GM23338 (cell line): Measurements from ENCODE around the gene FBXO30. TPM values are rescaled to one million over a fixed set of nuclear protein-coding genes. Genes with fewer than 3 reads are reported as not detected.

Experiments
- CREB1 ChIP-seq: fragments of 250-450 bp; sonication (Bioruptor Pico); IDR thresholded peaks from 2 replicates; pipeline ENCODE4 v1.5.0; 2020; ENCODE audit warnings: low read depth, mild to moderate bottlenecking, moderate library complexity
- EZH2 ChIP-seq: fragments of 200-600 bp; sonication (generic); IDR thresholded peaks from one replicate; pipeline ENCODE4 v1.8.0; 2017; ENCODE audit warnings: antibody characterized with exemption, mild to moderate bottlenecking, low read depth; ENCODE audit not compliant: unreplicated experiment
- NANOG ChIP-seq: IDR thresholded peaks from 2 replicates; pipeline ENCODE4 v1.6.1; 2016; ENCODE audit warnings: antibody characterized with exemption, borderline replicate concordance
- POLR2AphosphoS5 ChIP-seq: IDR thresholded peaks from 2 replicates; pipeline ENCODE4 v1.6.1; 2016; ENCODE audit warnings: antibody characterized with exemption, low read depth
- polyA plus RNA-seq: library from polyadenylated mRNA; unstranded; fragments of >200 nt; fragmentation: Nextera tagmentation; extraction: Ambion mirVana; gene quantifications from 2 replicates; pipeline ENCODE4 v1.2.1, GENCODE V29; 2016
- total RNA-seq: library from RNA; depleted of rRNA; stranded (reverse); fragments of >200 nt; shearing (Covaris generic); gene quantifications from 2 replicates; pipeline ENCODE4 v1.2.3, GENCODE V29; 2014
- TF ChIP-seq, protein P1 (sequence below): fragments of 250-450 bp; sonication (Bioruptor Pico); IDR thresholded peaks from 2 replicates; pipeline ENCODE4 v1.5.0; 2020; ENCODE audit warnings: mild to moderate bottlenecking, moderate library complexity
- TF ChIP-seq, protein P2 (sequence below): IDR thresholded peaks from one replicate; pipeline ENCODE4 v1.6.1; 2018; ENCODE audit warnings: antibody characterized with exemption; ENCODE audit not compliant: unreplicated experiment

The FBXO30 gene
- total and polyA plus RNA-seq, 2 experiments from 2014 or later, result 6.5 to 21.3 TPM

DNA sequence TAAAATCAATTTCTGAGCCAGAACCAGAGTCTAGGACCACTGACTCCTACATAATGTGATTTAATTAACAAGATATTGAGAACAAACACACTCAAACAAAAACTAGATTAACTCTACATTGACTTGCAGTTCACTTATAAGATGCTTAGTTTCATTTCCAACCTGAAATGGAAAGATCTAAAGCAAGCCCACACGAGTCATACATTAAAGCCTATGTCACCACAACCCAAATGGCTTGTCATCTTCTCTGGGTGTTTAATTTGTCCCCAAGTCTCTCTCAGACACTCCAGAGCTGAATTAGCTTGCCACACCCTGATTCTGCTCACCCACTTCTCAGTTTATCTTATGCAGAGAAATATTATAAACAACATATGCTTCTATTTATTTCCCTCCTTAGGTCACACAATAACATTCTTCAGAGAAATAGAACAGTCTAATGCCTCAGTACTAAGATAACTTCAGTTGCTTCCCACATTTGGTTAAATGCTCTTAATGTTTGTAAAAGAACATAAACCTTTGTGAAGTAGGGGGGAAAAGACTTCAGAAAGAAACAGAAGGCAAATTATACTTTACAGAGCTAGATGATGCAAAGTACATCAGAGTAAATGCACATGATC, 8.8 kb upstream of the FBXO30 start (continued):
- TF ChIP-seq, protein P1, sequence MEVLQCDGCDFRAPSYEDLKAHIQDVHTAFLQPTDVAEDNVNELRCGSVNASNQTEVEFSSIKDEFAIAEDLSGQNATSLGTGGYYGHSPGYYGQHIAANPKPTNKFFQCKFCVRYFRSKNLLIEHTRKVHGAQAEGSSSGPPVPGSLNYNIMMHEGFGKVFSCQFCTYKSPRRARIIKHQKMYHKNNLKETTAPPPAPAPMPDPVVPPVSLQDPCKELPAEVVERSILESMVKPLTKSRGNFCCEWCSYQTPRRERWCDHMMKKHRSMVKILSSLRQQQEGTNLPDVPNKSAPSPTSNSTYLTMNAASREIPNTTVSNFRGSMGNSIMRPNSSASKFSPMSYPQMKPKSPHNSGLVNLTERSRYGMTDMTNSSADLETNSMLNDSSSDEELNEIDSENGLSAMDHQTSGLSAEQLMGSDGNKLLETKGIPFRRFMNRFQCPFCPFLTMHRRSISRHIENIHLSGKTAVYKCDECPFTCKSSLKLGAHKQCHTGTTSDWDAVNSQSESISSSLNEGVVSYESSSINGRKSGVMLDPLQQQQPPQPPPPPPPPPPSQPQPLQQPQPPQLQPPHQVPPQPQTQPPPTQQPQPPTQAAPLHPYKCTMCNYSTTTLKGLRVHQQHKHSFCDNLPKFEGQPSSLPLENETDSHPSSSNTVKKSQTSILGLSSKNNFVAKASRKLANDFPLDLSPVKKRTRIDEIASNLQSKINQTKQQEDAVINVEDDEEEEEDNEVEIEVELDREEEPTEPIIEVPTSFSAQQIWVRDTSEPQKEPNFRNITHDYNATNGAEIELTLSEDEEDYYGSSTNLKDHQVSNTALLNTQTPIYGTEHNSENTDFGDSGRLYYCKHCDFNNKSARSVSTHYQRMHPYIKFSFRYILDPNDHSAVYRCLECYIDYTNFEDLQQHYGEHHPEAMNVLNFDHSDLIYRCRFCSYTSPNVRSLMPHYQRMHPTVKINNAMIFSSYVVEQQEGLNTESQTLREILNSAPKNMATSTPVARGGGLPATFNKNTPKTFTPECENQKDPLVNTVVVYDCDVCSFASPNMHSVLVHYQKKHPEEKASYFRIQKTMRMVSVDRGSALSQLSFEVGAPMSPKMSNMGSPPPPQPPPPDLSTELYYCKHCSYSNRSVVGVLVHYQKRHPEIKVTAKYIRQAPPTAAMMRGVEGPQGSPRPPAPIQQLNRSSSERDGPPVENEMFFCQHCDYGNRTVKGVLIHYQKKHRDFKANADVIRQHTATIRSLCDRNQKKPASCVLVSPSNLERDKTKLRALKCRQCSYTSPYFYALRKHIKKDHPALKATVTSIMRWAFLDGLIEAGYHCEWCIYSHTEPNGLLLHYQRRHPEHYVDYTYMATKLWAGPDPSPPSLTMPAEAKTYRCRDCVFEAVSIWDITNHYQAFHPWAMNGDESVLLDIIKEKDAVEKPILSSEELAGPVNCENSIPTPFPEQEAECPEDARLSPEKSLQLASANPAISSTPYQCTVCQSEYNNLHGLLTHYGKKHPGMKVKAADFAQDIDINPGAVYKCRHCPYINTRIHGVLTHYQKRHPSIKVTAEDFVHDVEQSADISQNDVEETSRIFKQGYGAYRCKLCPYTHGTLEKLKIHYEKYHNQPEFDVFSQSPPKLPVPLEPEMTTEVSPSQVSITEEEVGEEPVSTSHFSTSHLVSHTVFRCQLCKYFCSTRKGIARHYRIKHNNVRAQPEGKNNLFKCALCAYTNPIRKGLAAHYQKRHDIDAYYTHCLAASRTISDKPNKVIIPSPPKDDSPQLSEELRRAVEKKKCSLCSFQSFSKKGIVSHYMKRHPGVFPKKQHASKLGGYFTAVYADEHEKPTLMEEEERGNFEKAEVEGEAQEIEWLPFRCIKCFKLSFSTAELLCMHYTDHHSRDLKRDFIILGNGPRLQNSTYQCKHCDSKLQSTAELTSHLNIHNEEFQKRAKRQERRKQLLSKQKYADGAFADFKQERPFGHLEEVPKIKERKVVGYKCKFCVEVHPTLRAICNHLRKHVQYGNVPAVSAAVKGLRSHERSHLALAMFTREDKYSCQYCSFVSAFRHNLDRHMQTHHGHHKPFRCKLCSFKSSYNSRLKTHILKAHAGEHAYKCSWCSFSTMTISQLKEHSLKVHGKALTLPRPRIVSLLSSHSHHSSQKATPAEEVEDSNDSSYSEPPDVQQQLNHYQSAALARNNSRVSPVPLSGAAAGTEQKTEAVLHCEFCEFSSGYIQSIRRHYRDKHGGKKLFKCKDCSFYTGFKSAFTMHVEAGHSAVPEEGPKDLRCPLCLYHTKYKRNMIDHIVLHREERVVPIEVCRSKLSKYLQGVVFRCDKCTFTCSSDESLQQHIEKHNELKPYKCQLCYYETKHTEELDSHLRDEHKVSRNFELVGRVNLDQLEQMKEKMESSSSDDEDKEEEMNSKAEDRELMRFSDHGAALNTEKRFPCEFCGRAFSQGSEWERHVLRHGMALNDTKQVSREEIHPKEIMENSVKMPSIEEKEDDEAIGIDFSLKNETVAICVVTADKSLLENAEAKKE (CRISPR knock-in tag), result no peak
- TF ChIP-seq, protein P2, sequence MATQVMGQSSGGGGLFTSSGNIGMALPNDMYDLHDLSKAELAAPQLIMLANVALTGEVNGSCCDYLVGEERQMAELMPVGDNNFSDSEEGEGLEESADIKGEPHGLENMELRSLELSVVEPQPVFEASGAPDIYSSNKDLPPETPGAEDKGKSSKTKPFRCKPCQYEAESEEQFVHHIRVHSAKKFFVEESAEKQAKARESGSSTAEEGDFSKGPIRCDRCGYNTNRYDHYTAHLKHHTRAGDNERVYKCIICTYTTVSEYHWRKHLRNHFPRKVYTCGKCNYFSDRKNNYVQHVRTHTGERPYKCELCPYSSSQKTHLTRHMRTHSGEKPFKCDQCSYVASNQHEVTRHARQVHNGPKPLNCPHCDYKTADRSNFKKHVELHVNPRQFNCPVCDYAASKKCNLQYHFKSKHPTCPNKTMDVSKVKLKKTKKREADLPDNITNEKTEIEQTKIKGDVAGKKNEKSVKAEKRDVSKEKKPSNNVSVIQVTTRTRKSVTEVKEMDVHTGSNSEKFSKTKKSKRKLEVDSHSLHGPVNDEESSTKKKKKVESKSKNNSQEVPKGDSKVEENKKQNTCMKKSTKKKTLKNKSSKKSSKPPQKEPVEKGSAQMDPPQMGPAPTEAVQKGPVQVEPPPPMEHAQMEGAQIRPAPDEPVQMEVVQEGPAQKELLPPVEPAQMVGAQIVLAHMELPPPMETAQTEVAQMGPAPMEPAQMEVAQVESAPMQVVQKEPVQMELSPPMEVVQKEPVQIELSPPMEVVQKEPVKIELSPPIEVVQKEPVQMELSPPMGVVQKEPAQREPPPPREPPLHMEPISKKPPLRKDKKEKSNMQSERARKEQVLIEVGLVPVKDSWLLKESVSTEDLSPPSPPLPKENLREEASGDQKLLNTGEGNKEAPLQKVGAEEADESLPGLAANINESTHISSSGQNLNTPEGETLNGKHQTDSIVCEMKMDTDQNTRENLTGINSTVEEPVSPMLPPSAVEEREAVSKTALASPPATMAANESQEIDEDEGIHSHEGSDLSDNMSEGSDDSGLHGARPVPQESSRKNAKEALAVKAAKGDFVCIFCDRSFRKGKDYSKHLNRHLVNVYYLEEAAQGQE, result no peak
- TF ChIP-seq NANOG, result no peak
- no peak for TF ChIP-seq CREB1 (CRISPR knock-in tag)
- no peak for TF ChIP-seq EZH2
- no peak for TF ChIP-seq POLR2AphosphoS5
